MV-4-11 (cell line): ENCODE results near the gene FGD4.
"Not testable (repeated sequence)": the region's sequence is repeated elsewhere in the genome, so short reads cannot be mapped to it uniquely, and the experiment has no call there.

Experiments
- DNase-seq: peaks from one replicate; lab custom pipeline; 2025; lab: John Stamatoyannopoulos, UW

FGD4 gene

DNA sequence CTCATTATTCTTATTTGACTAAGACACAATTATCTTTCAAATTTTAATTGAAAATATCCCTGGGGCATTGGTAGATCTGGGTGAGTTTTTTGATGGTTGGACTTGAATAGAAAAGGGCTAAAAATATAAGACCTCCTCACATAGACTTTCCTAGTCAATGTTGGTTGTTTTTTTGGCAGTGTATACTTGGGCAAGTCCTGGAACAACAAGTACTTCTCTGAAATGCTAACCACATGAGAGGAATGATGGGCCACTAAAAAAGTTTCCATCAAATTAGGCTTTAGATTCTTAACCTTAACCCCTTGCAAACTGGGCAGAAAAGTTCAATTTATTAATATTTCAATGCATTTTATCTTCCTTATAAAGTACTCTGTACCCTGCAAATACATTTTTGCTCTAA is 97.6 kb downstream of the FGD4 start:
- DNase-seq, result no peak

DNA sequence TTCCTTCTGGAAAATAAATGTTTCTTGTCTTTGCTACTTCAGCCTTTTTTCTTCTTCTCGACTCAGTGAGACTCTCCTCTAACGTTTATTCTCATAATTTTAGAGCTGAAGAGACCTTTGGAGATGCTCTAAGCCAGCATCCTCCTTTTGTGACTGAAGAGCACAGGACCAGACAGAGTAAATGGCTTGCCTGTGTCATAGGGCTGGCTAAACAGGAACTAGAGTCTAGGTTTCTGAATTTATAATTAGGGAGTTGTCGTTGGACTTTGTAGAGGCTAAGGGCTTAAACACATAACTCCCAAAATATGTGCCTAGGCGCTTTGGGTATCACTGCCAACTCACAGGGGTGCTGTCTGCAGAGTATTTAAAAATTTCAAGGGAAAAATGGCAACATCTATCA is 98.5 kb downstream of the FGD4 start:
- DNase-seq, result peak; percentile 29

DNA sequence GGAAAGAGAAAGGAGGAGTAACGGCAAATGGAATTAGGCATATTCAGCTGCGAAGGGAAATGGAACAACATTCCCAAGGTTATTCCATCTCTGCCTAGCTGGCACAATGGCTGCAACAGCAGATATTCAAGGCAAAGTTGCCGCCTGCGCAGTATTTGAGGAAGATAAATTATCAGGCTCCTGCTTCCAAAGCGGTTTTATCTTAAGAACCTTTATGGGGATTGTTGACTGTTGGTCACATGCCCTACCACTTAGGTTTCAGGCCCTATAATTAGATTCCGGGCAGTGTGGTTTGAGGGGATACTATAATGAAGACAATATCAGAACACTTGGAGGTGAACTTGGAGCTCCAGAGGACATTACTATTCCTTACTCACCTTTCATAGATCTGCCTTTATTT is 99.7 kb downstream of the FGD4 start:
- DNase-seq, result no peak

DNA sequence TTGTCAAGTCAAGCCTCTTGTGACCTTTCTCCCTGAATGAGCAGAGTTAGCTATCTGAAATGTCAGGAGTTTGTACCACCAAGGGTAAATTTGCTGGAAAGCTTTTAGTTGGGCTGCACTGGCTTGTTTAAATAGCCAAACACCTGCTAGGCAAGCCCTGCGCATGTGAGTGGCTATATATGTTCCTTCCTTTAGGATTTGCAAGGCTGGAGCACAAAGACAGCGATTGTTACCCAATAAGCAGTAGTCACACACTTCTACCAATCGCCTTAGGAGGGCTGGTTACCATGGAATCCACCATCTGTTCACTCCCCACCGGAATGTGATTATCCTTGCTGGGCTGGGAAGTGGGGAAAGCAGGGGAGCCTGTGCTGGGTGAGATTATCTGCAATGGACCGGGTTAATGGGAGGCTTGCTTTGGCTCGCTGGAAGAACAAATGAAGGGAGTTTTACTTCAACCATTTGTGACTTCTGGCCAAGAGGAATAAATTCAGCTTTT is 102.5 kb downstream of the FGD4 start:
- no peak for DNase-seq

DNA sequence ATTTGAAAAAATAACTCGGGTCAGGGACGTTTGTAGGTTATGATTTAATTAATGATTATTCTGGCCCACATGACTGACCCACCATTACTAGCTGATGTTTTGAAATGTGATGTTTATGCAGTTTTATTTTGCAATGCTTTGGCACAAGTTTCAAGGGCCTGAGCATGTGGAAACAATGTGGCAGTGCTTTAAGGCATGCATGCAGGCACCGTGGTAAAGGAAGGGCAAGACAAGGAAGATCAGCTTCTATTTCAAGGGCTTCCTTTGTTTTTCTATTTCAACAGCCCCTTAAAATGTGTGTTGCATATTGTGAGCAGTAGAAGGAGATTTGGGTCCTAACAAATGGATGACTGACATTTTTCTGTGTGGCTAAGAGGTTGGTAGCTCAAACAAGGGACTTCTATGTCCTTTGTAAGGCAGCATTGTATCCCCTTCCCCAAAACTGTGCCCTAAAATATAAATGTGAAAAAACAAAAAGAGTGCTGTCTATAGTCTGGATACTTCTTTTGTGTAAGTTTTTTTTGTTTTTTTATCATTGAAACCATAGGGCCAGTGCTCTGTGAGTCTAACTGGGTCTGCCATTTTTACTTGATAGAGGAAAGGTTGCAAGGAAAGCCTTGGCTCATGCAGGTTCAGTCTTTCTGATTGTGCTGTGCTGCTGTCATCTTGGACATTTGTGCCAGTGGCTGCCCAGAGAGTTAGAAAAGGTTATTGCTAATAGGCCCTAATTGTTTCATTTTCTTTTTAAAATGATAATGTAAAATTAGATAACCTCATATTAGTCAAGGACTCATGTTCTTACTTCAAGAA is 103.5 kb downstream of the FGD4 start:
- peak; percentile 43 for DNase-seq

DNA sequence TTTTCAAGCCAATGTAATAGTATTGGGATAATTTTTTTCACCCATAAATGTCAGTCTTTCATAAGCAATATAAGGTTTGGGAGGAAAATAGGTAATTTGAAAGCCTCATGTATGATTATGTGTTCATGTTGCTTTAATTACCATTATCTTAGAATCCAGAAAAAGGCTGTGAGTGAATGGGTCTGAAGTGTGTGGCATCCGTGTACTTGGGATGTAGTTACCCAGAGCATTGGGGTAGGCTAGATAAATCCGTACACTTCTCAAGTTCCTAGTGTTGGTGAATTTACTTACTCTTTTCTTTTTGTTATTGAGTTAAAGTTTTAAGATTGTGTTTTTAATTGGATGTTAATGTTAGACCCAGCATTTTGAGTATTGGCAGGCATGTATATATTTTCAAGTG is 104.4 kb downstream of the FGD4 start:
- no peak for DNase-seq

DNA sequence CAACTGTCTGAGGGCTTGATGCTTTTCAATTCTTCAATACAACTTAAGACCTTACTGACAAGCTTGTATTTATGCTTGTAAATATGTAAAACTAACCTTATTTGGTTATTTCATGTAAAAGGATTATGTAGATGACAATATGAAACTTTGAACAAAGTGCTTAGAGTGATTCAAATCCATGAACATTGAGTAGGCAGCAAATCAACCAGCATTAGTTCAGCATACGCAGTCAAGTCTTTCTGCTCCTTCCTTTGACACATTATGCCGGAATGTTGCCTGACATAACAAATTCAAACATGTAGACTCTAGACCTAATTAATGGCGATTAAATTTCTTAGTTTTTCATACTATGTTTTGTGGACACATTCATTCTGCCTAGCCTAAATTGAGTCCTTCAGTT is 105.2 kb downstream of the FGD4 start:
- no peak for DNase-seq

DNA sequence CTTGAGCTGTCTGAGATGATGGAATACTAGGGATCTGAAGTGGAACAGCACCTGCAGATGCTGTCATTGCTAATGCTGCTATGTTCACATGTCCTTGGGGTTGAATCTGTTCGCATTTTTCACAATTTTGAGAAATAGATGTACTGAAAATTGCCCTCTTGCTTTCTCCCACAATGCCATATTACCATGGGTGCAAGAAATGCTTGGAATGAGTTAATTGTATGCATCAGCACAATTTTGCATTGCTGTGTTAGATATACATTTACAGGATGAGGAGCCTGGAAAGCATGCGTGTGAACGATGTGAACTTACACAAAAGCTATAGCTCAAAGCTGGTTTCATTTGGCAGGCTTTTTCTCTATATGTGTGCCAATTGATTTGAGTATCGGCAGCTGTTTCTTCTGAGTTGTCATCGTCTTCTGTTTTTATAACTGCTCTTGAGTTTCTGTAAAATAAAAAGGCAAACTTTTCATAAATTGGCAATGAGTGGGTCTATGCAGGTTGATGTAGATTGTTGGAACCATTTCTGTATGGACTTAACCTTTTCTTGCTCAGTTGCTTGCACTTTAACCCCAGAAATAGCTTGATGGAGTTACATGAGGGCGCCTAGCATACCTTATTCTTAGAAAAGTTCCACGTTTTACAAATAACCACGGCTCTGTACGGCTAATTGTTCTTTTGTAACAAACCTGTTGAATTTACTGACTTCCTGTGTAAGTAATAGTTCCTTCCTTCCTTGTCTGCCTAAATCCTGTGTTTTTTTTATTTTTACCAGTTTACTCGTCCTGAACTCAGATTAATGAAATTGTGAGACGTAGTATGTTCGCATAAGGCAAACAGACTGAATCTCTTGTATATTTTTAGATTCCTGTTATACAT is 105.9 kb downstream of the FGD4 start:
- DNase-seq, result no peak

DNA sequence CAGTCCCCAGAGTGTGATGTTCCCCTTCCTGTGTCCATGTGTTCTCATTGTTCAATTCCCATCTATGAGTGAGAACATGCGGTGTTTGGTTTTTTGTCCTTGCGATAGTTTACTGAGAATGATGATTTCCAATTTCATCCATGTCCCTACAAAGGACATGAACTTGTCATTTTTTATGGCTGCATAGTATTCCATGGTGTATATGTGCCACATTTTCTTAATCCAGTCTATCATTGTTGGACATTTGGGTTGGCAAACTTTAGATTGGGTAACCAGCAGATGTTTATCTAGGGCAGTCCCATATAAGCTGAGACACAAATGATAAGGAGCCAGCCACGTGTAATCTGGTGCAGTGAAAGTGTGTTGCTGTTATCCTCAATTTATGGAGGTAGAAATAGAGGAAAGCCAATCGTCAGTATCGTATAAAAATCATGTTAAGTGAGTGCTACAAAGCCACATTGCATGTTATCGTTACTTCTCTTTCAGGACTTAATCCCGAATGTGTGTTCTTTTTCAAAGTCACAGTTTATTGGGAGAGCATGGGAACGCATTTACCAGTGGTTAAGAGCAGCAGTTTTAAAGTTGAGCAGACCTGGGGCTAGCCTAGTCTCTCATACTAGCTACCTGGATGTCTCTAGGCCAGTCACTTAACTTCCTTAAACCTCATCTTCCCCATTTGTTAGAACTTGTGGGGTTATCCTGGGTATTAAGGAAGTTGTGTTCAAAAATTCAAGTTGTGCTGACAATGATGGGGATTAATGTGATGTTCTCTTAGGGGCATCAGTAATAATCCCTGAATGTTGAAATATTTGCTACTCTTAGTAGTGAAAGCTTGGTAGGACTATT is 108.0 kb downstream of the FGD4 start:
- not testable (repeated sequence) for DNase-seq

DNA sequence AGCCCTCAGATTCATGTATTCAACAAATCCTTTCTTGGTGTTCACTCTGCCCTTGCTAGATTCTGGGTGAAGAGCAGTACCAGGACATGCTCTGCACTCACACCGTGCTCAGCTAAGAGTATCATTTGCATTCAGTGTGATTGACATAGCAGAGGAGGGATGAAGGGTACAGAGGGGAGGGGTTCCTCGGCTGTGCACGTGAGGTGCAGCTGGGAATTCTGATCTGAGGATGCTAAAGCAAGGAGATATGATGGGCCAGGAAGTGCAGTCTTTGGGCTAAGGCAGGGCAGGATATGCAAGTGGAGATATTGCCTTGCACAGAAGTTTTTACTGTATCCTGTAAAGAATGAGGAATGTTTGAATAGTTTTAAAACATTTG is 108.6 kb downstream of the FGD4 start:
- DNase-seq, result no peak

DNA sequence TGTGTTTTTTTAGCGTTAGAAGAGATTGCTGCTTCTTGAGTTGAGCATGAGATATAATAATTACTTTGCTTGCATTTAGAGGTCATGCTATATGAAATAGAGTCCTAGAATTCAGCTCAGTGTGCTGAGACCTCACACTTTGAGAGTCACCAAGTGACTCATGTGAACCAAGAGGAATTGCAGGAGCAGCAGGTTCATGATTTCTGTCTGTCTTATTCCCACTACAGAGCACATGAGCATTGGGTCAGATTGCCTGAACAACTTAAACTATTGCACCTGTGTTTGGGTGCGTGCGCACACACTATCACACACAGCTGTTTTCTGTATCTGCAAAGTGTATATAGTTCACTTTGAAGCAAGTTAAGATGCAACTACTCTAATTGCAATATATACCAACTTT is 109.3 kb downstream of the FGD4 start:
- DNase-seq, result no peak

DNA sequence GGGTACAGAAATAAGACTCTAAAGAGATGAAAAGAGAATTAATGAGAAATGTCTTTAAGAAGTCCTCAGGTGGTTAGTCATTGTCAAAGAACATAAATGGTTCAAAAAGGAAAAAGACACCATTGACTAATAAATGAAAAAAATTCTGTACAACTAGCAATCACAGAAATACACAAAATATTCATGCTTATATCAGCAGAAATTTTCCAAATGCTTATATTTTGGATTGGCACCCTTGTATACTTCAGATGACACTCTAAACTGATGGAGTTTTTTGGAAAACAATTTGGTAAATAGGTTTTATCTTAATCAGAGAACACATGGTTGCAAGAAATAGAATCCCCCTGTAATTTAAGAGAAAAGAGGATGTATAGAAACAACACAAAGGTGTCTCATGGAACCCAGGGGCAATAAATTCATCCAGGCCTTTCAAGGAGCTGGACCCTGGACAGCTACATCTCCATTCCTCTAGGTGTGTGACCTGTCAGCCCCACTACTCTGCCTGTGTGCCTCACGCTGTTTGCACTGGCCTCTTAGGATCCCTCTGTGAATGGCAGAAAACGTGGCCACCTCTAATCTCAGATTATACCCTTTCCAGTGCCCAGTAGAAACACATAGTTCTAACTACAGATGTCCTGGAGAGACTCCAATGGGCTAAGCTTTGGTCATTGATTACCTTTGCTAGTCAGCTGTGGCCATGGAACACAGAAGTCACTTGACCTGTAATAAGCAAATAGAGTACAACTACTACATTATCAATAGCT is 110.2 kb downstream of the FGD4 start:
- no peak for DNase-seq

DNA sequence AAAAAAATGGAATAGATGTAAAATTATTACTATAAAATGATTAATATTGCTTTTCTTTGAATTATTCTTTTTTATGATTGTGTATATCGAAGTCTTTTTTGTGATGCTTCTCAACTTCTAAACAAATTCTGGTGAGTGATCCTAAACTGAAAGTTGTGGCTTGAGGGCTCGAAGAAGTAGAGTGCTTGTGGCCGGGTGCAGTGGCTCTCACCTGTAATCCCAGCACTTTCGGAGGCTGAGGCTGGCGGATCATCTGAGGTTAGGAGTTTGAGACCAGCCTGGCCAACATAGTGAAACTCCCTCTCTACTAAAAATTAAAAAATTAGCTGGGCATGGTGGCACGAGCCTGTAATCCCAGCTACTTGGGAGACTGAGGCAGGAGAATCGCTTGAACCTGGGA is 112.6 kb downstream of the FGD4 start:
- DNase-seq, result not testable (repeated sequence)

DNA sequence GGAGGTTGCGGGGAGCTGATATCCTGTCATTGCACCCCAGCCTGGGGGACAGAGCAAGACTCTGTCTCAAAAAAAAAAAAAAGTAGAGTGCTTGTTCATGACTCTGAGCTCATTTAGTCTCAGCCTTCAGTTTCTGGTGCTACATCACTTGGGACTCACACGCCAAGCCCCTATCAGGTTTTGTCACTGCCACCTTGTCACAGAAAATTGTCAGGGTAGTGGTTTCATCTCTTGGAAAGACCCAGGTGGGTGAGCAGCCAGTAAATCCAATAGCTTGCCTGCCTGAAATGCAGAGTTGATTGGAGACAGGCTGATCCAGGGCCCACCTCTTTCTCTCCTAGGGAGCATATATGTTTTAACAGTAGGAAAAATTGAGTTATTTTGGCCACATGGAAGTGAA is 113.0 kb downstream of the FGD4 start:
- no peak for DNase-seq

DNA sequence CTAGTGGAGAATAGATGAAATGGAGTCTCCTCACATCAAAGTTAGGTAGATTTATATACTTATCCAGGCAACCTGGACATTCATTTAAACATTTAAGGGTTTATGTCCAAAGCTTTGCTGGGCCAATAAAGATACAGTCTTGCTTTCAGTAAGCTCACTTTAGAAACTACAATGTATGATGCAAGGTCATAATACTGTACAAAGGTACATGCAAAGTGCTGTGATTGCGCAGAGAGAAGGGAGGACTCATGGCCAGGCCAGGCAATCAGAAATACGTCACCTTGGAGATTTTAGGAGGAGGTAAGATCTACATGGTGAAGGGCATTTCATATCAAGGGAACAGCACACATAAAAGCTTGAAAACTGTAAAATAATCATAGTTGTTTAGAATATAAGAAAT is 113.6 kb downstream of the FGD4 start:
- no peak for DNase-seq

DNA sequence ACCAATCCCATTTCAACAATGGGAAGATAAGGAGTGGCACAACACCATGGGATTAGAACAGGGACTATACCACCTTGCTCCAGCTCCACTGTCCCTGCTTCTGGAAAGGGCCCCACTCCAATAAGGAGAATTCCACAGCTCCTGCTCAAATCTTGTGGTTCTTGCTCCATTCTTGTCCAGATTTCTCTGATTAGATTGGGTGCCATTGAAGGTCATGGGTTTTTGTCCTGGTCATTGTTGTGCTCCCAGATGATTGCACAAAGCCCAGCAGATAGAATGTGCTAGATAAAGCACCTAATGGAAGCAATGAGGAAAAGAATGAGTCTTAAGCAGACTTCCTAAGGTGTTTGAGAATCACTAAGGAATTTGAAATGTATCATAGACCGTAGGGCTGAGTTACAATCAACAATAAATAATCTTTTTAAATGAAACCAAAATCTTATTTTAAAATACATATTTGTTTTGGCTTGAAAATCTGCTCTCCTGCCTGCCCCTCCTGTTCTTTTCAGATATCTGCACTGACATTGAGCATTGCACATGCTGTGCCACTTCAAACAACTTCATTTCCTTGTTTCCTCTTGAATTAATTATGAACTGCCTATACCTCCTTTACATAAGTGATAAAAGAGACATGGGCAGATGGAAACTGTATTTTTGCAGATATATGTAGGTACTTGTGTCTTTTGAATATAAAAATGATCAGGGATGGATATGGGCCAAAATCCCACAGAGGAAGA is 115.9 kb downstream of the FGD4 start:
- no peak for DNase-seq

DNA sequence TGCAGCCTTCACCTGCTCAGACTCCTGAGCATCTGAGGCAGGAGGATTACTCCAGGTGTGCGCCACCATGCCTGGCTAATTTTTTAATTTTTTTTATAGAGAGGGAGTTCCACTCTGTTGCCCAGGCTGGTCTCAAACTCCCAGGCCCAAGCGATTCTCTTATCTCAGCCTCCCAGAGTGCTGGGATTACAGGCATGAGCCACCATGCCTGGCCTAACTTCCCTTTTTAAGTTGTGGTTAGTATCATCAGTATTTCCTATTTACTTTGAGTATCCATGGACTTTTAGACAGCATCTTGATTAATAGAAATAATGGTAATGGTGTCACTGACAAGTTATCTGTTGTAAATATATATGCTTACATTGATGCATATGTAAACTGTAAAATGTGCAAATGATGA is 116.9 kb downstream of the FGD4 start:
- DNase-seq, result peak; percentile 82

DNA sequence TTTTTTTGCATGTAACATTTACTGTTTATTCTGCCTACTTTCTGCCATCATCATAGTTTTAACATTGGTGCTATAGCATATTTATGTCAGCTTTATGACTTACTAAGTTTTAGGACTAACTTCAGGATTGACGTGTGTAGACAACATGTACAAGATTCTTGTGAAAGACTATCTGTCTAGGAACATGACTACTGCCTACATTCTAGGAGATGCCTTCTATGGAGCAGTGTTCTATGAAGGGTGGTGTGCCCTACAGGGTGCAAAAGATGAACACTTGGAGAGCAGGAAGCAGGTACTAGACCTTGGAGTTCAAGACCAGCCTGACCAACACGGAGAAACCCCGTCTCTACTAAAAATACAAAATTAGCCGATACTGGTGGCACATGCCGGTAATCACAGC is 118.6 kb downstream of the FGD4 start:
- DNase-seq, result no peak

DNA sequence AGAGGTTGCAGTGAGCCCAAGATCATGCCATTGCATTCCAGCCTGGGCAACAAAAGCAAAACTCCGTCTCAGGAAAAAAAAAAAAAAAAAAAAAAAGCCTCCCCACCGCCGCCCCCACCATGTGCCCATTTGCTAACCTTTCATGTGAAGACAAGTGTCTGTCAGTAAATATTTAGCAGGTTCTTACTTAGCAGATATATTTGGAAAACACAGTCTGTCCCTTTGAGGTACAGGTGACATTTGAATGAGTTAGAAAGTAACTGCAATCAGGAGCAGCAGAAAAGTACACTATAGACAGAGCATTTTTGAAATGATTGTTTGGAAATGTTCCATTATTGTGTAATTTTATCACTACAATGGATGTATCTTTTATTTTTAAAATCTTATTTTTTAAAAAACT is 119.7 kb downstream of the FGD4 start:
- no peak for DNase-seq

DNA sequence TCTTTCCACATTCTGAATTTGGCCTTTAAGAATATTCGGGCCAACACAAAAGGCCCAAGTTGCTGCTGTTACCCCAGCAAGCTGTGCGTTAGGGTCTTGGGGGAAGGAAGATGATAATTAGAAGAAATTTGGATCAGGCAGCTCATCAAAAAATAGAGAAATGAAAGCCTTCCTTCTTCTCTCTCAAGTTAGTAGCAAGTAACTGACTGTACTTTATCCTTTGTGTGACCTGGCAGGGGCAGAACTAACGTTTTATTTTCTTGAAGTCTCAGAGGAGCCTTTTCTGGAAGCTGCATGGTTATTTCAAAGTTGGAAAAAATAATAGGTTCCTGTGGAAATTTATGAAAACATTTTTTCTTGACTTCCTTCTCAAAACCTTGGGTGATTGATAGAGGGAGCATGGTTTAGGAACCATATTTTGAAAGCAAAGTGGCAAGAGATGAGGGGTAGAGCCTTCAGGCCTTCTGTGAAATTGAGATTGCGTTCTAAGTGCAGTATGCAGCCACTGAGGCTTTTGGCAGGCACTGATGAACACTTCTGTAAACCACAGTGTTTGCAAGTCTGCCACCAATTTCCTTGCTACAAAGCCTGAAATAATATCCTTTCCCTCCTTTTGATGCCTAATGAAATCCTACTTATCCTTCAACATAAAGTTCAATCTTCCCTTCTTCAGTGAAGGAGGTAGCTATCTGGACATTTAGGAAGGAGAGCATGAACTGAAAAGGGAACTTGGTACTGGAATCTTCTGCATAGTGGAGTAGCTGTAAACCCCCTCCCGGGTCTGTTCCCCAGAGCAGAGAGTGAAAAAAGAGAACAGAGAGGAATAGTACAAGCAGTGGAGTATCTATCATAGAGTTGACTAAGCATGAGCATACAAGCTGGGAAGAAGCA is 123.2 kb downstream of the FGD4 start:
- DNase-seq, result peak; percentile 80
